SK-N-SH (cell line): ENCODE results near the gene ITGB5. TPM values are rescaled to one million over a fixed set of nuclear protein-coding genes. Genes with fewer than 3 reads are reported as not detected.

ENCODE experiments used
- CTCF ChIA-PET: fragments of 300-600, 350-600 bp; formaldehyde crosslinking; extraction: SDS; loops from one replicate; lab custom pipeline; 2021; lab: Yijun Ruan, JAX
- POLR2A ChIA-PET: fragments of 350-600 bp; sonication (Branson Sonifier 250); formaldehyde crosslinking; extraction: SDS; loops from one replicate; lab custom pipeline; 2020; ENCODE audit warnings: antibody characterized with exemption, inconsistent platforms; lab: Yijun Ruan, JAX
- DNase-seq: peaks from one replicate; pipeline ENCODE4 v3.0.0; 2012
- H2AFZ ChIP-seq: fragments of 200-600 bp; sonication (generic); 2 replicates; pipeline ENCODE4 v1.8.1; 2016; ENCODE audit warnings: antibody characterized with exemption, mild to moderate bottlenecking, low read depth
- H3F3A ChIP-seq: fragments of 200-600 bp; sonication (generic); replicated peaks from 2 replicates; pipeline ENCODE3; 2016; ENCODE audit warnings: antibody characterized with exemption, mild to moderate bottlenecking; ENCODE audit not compliant: insufficient read depth
- H3K27ac ChIP-seq, 2 experiments: fragments of 200-500 bp in 1 of 2; fragments of 200-600 bp in 1 of 2; sonication (Bioruptor generic) in 1 of 2; sonication (generic), shearing (Covaris generic) in 1 of 2; 2 replicates each; pipeline versions ENCODE4 v1.5.1 to v1.6.1; 2014 to 2016; ENCODE audit warnings: low read depth in 2 of 2, inconsistent platforms in 1 of 2, low read length in 1 of 2, mild to moderate bottlenecking in 1 of 2, mixed read lengths in 1 of 2
- H3K27me3 ChIP-seq: fragments of 200-600 bp; sonication (generic), shearing (Covaris generic); 2 replicates; pipeline ENCODE4 v1.6.1; 2016; ENCODE audit warnings: mixed run types; ENCODE audit not compliant: insufficient read depth
- H3K36me3 ChIP-seq, 2 experiments: fragments of 200-500 bp in 1 of 2; fragments of 200-600 bp in 1 of 2; sonication (Bioruptor generic) in 1 of 2; sonication (generic) in 1 of 2; replicated peaks in 1 of 2; 2 replicates each; pipeline versions ENCODE3 to v1.5.1; 2014 to 2016; ENCODE audit warnings: low read length in 1 of 2, mild to moderate bottlenecking in 1 of 2; ENCODE audit not compliant: insufficient read depth in 2 of 2, control insufficient read depth in 1 of 2
- H3K4me1 ChIP-seq, 2 experiments: fragments of 200-500 bp in 1 of 2; fragments of 200-600 bp in 1 of 2; sonication (Bioruptor generic) in 1 of 2; sonication (generic), shearing (Covaris generic) in 1 of 2; 2 replicates each; pipeline versions ENCODE4 v1.5.1 to v1.6.1; 2014 to 2016; ENCODE audit warnings: low read depth in 1 of 2, low read length in 1 of 2, mixed run types in 1 of 2; ENCODE audit not compliant: insufficient read depth in 2 of 2, control insufficient read depth in 1 of 2
- H3K4me2 ChIP-seq: fragments of 200-600 bp; sonication (generic), shearing (Covaris generic); 2 replicates; pipeline ENCODE4 v1.6.1; 2017; ENCODE audit warnings: mixed run types
- H3K4me3 ChIP-seq, 2 experiments: fragments of 200-500 bp in 1 of 2; fragments of 200-600 bp in 1 of 2; sonication (Bioruptor generic) in 1 of 2; sonication (generic), shearing (Covaris generic) in 1 of 2; 2 replicates each; pipeline versions ENCODE4 v1.5.1 to v1.8.1; 2014 to 2016; ENCODE audit warnings: low read depth in 2 of 2, inconsistent platforms in 1 of 2, low read length in 1 of 2, mild to moderate bottlenecking in 1 of 2, mixed read lengths in 1 of 2, moderate library complexity in 1 of 2
- H3K79me2 ChIP-seq: fragments of 200-600 bp; sonication (generic); 2 replicates; pipeline ENCODE4 v1.8.1; 2017; ENCODE audit warnings: mild to moderate bottlenecking; ENCODE audit not compliant: insufficient read depth
- H3K9ac ChIP-seq: fragments of 200-600 bp; sonication (generic); 2 replicates; pipeline ENCODE4 v1.6.1; 2017; ENCODE audit warnings: mixed run types
- H3K9me2 ChIP-seq: fragments of 200-600 bp; sonication (generic); 2 replicates; pipeline ENCODE4 v1.6.1; 2017; ENCODE audit warnings: mixed run types
- H3K9me3 ChIP-seq: fragments of 200-600 bp; sonication (generic); 2 replicates; pipeline ENCODE4 v1.6.1; 2017; ENCODE audit warnings: mixed run types, mild to moderate bottlenecking, moderate library complexity
- H4K20me1 ChIP-seq: fragments of 200-600 bp; sonication (generic); 2 replicates; pipeline ENCODE4 v1.6.1; 2017; ENCODE audit warnings: mild to moderate bottlenecking, mixed run types; ENCODE audit not compliant: insufficient read depth
- EP300 ChIP-seq, 2 experiments: IDR thresholded peaks; 2 replicates each; pipeline versions ENCODE4 v1.4.0 to v1.6.1; 2012; ENCODE audit warnings: borderline replicate concordance in 1 of 2, low read depth in 1 of 2, low read length in 1 of 2
- IRF3 ChIP-seq: fragments of 150-350 bp; IDR thresholded peaks from 2 replicates; pipeline ENCODE4 v1.6.1; 2016; ENCODE audit warnings: mild to moderate bottlenecking, low read depth, low read length
- JUND ChIP-seq: IDR thresholded peaks from 2 replicates; pipeline ENCODE4 v1.4.0; 2012
- MEF2A ChIP-seq: IDR thresholded peaks from 2 replicates; pipeline ENCODE4 v1.4.0; 2012; ENCODE audit warnings: low read depth, borderline replicate concordance
- NFIC ChIP-seq: IDR thresholded peaks from 2 replicates; pipeline ENCODE4 v1.4.0; 2012; ENCODE audit warnings: borderline replicate concordance
- NRF1 ChIP-seq: IDR thresholded peaks from 2 replicates; pipeline ENCODE4 v1.6.1; 2012; ENCODE audit warnings: low read depth, mild to moderate bottlenecking, low read length
- PBX3 ChIP-seq: IDR thresholded peaks from 2 replicates; pipeline ENCODE4; 2012
- RAD21 ChIP-seq: IDR thresholded peaks from 2 replicates; pipeline ENCODE4 v1.6.1; 2012; ENCODE audit warnings: mild to moderate bottlenecking, low read length
- RCOR1 ChIP-seq: fragments of 150-350 bp; IDR thresholded peaks from 2 replicates; pipeline ENCODE4 v1.6.1; 2017; ENCODE audit warnings: antibody characterized with exemption, low read length
- RFX5 ChIP-seq: IDR thresholded peaks from 2 replicates; pipeline ENCODE4 v1.6.1; 2012; ENCODE audit warnings: mild to moderate bottlenecking, improper control_type of control experiment, low read length
- RXRA ChIP-seq: IDR thresholded peaks from 2 replicates; pipeline ENCODE4 v1.4.0; 2012; ENCODE audit warnings: low read depth, mild to moderate bottlenecking, borderline replicate concordance
- TAF1 ChIP-seq: IDR thresholded peaks from 2 replicates; pipeline ENCODE4 v1.6.1; 2012; ENCODE audit warnings: low read depth, mild to moderate bottlenecking, low read length, moderate library complexity, borderline replicate concordance
- TCF12 ChIP-seq: IDR thresholded peaks from 2 replicates; pipeline ENCODE4 v1.4.0; 2012
- whole genome bisulfite sequencing: methylation state at CpG from one replicate; pipeline ENCODE4 v1.1.6; 2017; ENCODE audit warnings: low lambda C conversion rate; 5-methylcytosine and 5-hydroxymethylcytosine counted together
- polyA plus RNA-seq, 3 experiments: library from polyadenylated mRNA; depleted of rRNA; stranded (reverse); fragments of >200 nt; gene quantifications; 2 replicates each; pipeline ENCODE4 v1.2.3, GENCODE V29; 2012
- TF ChIP-seq, protein P1 (sequence below): IDR thresholded peaks from 2 replicates; pipeline ENCODE4 v1.4.0; 2012; ENCODE audit warnings: low read depth, borderline replicate concordance
- TF ChIP-seq, protein P2 (sequence below): IDR thresholded peaks from 2 replicates; pipeline ENCODE4 v1.6.1; 2012; ENCODE audit warnings: mild to moderate bottlenecking, low read depth, low read length, moderate library complexity
- TF ChIP-seq, protein P3 (sequence below): IDR thresholded peaks from 2 replicates; pipeline ENCODE4 v1.4.0; 2012; ENCODE audit warnings: low read depth

ITGB5 gene
- polyA plus RNA-seq, 1 of the 3 experiments (the other 2 are of a cell fraction): 481 TPM

DNA sequence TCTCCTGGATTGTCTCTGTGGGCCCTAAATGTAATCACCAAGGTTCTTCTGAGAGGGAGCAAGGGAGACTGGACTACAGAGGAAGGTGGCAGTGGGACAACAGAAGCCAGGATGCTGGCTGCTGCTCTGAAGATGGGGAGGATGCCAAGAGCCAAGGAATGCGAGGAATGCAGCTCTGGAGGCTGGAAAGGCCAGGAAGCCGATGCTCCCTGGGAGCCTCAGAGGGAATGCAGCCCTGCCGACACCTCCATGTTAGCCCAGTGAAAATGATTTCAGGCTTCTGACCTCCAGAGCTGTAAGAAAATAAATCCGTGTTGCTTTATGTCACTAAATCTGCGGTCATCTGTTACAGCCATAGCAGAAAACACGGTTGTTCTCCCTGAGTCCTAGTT lies 112.8 kb downstream of the ITGB5 start (continued):
- TF ChIP-seq, protein P1, sequence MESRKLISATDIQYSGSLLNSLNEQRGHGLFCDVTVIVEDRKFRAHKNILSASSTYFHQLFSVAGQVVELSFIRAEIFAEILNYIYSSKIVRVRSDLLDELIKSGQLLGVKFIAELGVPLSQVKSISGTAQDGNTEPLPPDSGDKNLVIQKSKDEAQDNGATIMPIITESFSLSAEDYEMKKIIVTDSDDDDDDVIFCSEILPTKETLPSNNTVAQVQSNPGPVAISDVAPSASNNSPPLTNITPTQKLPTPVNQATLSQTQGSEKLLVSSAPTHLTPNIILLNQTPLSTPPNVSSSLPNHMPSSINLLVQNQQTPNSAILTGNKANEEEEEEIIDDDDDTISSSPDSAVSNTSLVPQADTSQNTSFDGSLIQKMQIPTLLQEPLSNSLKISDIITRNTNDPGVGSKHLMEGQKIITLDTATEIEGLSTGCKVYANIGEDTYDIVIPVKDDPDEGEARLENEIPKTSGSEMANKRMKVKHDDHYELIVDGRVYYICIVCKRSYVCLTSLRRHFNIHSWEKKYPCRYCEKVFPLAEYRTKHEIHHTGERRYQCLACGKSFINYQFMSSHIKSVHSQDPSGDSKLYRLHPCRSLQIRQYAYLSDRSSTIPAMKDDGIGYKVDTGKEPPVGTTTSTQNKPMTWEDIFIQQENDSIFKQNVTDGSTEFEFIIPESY: no peak
- TF ChIP-seq MEF2A: no peak
- TF ChIP-seq RFX5: no peak
- TF ChIP-seq RCOR1: peak; percentile 48; the same call in 1 of the 2 replicates
- TF ChIP-seq RAD21: no peak
- TF ChIP-seq RXRA: peak; percentile 84; the same call in 1 of the 2 replicates
- peak; percentile 24 to 87; a peak in 2 of 4 replicates for TF ChIP-seq EP300 (IDR thresholded peaks at IDR 0.05; ENCODE audit: borderline replicate concordance in 1 of 2, low read depth in 1 of 2, low read length in 1 of 2)
- TF ChIP-seq PBX3: peak; percentile 74
- TF ChIP-seq, protein P2, sequence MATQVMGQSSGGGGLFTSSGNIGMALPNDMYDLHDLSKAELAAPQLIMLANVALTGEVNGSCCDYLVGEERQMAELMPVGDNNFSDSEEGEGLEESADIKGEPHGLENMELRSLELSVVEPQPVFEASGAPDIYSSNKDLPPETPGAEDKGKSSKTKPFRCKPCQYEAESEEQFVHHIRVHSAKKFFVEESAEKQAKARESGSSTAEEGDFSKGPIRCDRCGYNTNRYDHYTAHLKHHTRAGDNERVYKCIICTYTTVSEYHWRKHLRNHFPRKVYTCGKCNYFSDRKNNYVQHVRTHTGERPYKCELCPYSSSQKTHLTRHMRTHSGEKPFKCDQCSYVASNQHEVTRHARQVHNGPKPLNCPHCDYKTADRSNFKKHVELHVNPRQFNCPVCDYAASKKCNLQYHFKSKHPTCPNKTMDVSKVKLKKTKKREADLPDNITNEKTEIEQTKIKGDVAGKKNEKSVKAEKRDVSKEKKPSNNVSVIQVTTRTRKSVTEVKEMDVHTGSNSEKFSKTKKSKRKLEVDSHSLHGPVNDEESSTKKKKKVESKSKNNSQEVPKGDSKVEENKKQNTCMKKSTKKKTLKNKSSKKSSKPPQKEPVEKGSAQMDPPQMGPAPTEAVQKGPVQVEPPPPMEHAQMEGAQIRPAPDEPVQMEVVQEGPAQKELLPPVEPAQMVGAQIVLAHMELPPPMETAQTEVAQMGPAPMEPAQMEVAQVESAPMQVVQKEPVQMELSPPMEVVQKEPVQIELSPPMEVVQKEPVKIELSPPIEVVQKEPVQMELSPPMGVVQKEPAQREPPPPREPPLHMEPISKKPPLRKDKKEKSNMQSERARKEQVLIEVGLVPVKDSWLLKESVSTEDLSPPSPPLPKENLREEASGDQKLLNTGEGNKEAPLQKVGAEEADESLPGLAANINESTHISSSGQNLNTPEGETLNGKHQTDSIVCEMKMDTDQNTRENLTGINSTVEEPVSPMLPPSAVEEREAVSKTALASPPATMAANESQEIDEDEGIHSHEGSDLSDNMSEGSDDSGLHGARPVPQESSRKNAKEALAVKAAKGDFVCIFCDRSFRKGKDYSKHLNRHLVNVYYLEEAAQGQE: 0 out of 2 replicates have a peak, but pooled peaks have one; percentile 48

DNA sequence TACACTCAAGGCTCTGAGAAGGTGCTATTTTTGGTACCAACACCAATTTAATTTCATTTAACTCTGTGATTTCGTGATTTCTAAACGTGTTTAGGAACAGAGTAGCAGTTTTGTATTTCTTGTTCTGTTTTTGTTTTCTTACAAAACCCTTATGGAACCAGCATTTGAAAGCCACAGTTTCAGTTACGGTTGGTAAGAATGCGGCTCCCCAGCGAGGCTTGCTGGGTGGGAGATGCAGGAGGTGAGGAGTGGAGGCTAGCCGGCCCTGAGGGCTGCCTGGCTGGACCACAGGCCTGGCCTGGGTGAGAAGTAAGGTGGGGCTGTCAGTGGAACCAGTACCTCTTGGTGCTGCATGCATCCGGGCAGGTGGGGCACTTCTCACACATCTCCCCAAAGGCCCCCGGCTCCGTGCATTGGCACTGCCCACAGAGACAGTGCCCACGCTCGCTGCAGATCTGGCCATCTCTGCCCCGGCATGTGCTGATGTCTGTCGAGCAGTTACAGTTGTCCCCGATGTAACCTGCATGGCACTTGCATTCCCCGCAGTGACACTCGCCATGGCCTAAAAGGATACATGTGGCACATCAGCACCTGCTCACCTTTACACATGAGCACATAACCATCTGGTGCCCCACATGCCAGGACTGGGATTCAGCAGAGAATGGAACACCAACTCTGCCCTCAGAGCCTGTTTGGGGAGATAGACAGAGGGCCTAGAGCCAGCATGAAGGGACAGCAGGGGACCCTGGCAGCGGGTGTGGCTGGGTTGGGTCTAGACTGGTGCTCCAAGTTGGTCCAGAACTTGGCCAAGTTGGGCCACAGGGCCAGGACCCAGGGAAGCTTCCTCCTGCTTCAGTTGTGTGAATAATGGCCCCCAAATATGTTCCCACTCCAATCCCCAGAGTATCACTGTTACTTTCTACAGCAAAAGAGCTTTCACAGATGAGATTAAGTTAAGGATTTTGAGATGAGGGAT lies 113.5 kb downstream of the ITGB5 start:
- CTCF ChIA-PET: interaction anchor here (1.1 to 15.4 kb wide), 6 partner anchors 13 to 131 kb away, joined by 3 to 332 read pairs (median 4); no protein-coding TSS in a partner anchor
- no peak for TF ChIP-seq TCF12
- TF ChIP-seq IRF3: no peak
- TF ChIP-seq TAF1: no peak
- no peak for TF ChIP-seq RFX5
- TF ChIP-seq RCOR1: no peak
- no peak for TF ChIP-seq NFIC
- TF ChIP-seq, protein P3, sequence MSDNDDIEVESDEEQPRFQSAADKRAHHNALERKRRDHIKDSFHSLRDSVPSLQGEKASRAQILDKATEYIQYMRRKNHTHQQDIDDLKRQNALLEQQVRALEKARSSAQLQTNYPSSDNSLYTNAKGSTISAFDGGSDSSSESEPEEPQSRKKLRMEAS: no peak
- no peak for TF ChIP-seq JUND
- TF ChIP-seq EP300 (IDR thresholded peaks at IDR 0.05; ENCODE audit: borderline replicate concordance in 1 of 2, low read depth in 1 of 2, low read length in 1 of 2): no peak
- no peak for TF ChIP-seq NRF1
- peak overlapping the region; percentile 22; the same call in 1 of the 2 replicates for H3K4me2 ChIP-seq
- H3K27me3 ChIP-seq: no peaks in the 10 kb centered on the region
- no peaks in the 10 kb centered on the region for H3K9me2 ChIP-seq
- DNase-seq: no peak
- H3K9ac ChIP-seq: no peak overlapping the region
- peaks cover 7% of the 10 kb centered on the region; the same call in 1 of the 2 replicates for H3K79me2 ChIP-seq
- H3F3A ChIP-seq: peaks cover 37% of the 10 kb centered on the region
- peaks cover 29 to 34% of the 10 kb centered on the region in 2 experiments for H3K36me3 ChIP-seq
- peak overlapping the region; percentile 85 to 97 for H3K27ac ChIP-seq
- H3K9me3 ChIP-seq: no peaks in the 10 kb centered on the region
- H4K20me1 ChIP-seq: peaks cover 6% of the 10 kb centered on the region; the same call in 1 of the 2 replicates
- no peak overlapping the region for H2AFZ ChIP-seq
- POLR2A ChIA-PET: no interaction called here
- no peak overlapping the region for H3K4me3 ChIP-seq
- H3K4me1 ChIP-seq: peaks cover 44 to 91% of the 10 kb centered on the region in 2 experiments
- WGBS: 91% methylated on average over 15 of the region's 17 CpGs
